GM12874 (cell line): ENCODE measurements around the gene UBTF.

Experiments used
- CTCF ChIP-seq: IDR thresholded peaks from 2 replicates; pipeline ENCODE4 v1.5.1; 2011; ENCODE audit warnings: low read depth, mild to moderate bottlenecking, control low read depth, low read length, moderate library complexity; ENCODE audit not compliant: insufficient read depth

UBTF gene

GRCh38 chr17:44187131-44187899, 32.2 kb downstream of the UBTF start:
- no peak for TF ChIP-seq CTCF

DNA sequence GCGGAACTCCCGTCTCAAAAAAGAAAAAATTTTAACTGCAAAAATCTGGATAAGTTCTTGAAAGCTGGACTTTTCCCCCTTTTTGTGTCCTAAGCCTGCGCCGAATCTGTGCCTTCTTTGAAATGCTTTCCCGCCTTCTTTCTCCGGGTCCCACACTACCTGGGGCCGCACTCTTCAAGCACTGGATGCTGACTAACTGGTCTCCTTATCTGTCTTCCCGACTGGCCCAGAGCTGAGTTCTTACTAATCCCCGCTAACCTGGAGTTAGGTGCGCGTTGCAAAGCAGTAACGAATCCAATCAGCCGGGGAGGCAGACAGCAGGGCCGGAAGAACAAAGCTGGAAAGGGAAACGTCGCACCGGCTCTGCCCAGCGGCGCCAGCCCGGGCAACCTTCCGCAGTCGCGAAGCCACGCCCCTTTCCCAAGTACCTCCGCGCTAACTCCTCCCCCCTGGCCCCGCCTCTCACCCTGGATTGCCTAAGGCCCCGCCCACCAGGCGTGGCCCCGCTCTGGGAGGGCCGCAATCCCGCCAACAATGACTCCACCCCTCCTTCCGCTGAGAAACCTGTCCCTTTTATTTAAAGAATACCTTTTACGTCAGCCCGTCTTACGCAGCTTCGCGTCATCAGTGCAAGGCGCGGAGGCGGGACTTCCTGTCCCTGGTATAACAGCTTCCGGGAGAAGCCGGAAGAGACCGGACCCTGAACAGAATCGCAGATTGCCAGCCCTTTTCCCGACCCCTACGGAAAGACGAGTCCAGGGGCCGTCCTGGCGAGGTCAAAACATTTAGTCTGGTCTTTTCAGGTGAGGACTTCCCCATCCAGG, 33.0 kb downstream of the UBTF start, which contains the start of gene TMUB2:
Gene TMUB2, plus strand, starts transcription at position 666 of the 824 bp plus-strand sequence. CDS start 737 bp downstream, outside the sequence.
- no peak for TF ChIP-seq CTCF

DNA sequence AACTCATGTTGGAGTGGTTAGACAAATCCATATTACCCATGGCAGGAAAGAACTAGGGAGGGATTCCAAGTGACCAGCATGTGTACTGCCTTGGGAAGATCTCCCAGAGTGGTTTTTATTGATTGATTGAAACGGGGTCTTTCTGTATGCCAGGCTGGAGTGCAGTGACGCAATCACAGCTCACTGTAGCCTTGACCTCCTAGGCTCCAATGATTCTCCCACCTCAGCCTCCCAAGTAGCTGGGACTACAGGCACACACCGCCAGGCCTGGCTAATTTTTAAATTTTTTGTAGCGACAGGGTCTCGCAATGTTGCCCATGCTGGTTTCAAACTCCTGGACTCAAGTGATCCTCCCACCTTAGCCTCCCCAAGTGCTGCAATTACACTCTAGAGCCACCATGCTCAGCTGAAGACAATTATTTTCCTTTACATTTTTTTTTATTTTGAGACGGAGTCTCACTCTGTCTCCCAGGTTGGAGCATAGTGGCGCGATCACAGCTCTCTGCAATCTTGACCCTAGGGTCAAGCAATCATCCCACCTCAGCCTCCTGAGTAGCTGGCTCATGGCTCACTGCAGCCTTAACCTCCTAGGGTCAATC, 35.2 kb downstream of the UBTF start:
- TF ChIP-seq CTCF = no peak

DNA sequence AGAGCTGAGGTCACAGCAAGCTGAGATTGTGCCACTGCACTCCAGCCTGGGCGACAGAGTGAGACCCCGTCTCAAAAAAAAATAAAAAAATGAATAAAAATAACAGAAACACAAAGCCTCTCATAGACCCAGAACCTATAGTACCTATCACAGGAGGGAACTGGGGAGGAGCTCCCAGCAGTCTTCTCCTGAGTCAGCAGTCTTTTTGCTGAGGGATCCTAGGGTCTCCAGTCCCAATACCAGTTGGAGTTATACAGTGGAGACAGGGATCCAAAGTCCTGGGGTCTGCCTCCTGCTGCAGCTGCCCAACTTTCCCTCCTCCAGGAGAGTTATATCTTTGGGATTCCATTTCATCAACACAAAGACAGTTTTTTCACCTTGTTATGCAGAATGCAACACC, 36.5 kb downstream of the UBTF start:
- TF ChIP-seq CTCF = no peak

DNA sequence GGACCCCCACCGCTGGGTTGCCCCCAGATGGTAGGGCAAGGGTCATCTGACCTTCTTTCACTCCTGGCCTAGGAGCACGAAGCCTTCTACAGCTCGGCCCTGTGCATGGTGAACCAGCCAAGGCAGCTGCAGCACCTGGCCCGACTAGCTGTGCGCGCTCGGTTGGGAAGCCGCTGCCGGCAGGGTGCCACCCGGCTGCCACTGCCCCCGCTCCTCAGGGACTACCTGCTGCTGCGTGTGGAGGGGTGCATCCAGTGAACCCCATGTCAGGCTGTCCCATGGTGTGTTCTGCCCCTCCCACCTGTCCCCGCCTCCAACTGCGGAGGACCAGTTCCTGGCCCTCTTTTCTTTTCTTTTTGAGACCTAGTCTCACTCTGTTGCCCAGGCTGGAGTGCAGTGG, 41.3 kb downstream of the UBTF start:
- TF ChIP-seq CTCF = no peak

- TF ChIP-seq CTCF = no peak
Observed at GRCh38 chr17:44177640-44178039, 41.8 kb downstream of the UBTF start.

GRCh38 chr17:44176671-44177501, 42.6 kb downstream of the UBTF start:
- TF ChIP-seq CTCF = no peak
